ENCODE data around the gene FTSJ1. TPM values are rescaled to one million over a fixed set of nuclear protein-coding genes. Genes with fewer than 3 reads are reported as not detected.

FTSJ1 gene
- total RNA-seq, 1 experiment from 2014 or later = 49.4 TPM

DNA sequence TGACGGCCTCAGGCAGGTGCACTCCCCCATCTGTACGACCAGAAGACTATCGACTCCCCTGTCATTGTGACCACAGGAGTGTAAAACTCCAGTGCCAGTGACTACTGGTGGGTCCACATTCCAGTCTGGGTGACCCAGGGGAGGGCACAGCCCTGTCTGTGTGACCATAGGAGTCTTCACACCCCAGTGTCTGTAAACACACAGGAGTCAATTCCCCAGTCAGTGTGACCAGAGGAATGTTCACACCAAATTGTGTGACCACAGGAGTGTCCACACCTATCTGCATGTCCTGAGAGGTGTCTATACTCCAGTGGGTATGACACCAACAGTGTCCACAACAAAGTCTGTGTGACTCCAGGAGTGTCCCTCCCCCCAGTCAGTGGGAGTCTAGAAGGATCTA lies 12.0 kb downstream of the FTSJ1 start:
- Histone ChIP-seq H2AK5ac (ENCODE audit: insufficient read length, low read length) (no peak overlapping the region), H3K79me2 (ENCODE audit: insufficient read depth, low read length) (no peaks in the 10 kb centered on the region), H2BK5ac (ENCODE audit: insufficient read length, low read length) (no peak overlapping the region), H4K20me1 (ENCODE audit: control insufficient read depth, insufficient read depth, insufficient read length) (no peaks in the 10 kb centered on the region), H3K56ac (ENCODE audit: insufficient read length, low read depth, low read length) (no peak overlapping the region), H3K18ac (ENCODE audit: insufficient read length, low read depth, low read length) (no peak overlapping the region), H3K27me3 (ENCODE audit: insufficient read depth, low read length) (no peaks in the 10 kb centered on the region), H2AFZ (ENCODE audit: low read length) (no peak overlapping the region), H3K14ac (ENCODE audit: insufficient read depth, low read length) (no peak overlapping the region), H3K23ac (ENCODE audit: insufficient read length, low read depth, low read length) (no peak overlapping the region), H3T11ph (ENCODE audit: low read length) (no peak overlapping the region), H4K91ac (ENCODE audit: insufficient read length, low read depth, low read length) (no peak overlapping the region), H4K8ac (replicated peaks; ENCODE audit: insufficient read length, low read depth, low read length) (no peak overlapping the region), H3K9ac (ENCODE audit: extremely low read depth, insufficient read length, low read length) (no peak overlapping the region), H3K23me2 (ENCODE audit: insufficient read length, low read depth, low read length, poor library complexity, severe bottlenecking) (no peaks in the 10 kb centered on the region), H3K4me1 (ENCODE audit: insufficient read depth, low read length) (no peaks in the 10 kb centered on the region), H2BK15ac (ENCODE audit: low read depth, low read length) (no peak overlapping the region), H3K4ac (ENCODE audit: low read depth, low read length) (no peak overlapping the region), H2BK12ac (ENCODE audit: insufficient read length, low read depth, low read length) (no peak overlapping the region), H2BK120ac (ENCODE audit: low read depth, low read length, poor library complexity, severe bottlenecking) (no peak overlapping the region), H3K4me2 (ENCODE audit: insufficient read depth, insufficient read length, low read length) (no peak overlapping the region), H3K9me3 (ENCODE audit: control insufficient read depth, low read depth, low read length) (peaks cover 42% of the 10 kb centered on the region), H3K27ac (ENCODE audit: insufficient read length, low read depth, low read length) (no peak overlapping the region), H3K79me1 (ENCODE audit: insufficient read depth, low read depth, low read length, poor library complexity, severe bottlenecking) (no peaks in the 10 kb centered on the region), H2BK20ac (ENCODE audit: low read depth, low read length, poor library complexity, severe bottlenecking) (no peak overlapping the region), H4K5ac (ENCODE audit: insufficient read length, low read depth, low read length) (no peak overlapping the region)
- H3K27me3 Mint-ChIP-seq (ENCODE audit: low read depth) = peaks cover 3% of the 10 kb centered on the region; the same call in 1 of the 2 replicates
- no peak for TF ChIP-seq CTCF (conservative IDR thresholded peaks at IDR 0.05)
- peaks cover 10 to 26% (median 10%) of the 10 kb centered on the region in 3 experiments for H3K36me3 Mint-ChIP-seq (ENCODE audit: insufficient read depth in 1 of 3, low read depth in 3 of 3)
- no CpG with 5 or more reads among the region's 3 CpGs for WGBS (ENCODE audit: extremely low coverage, insufficient read length, low lambda C conversion rate)
- H3K27ac Mint-ChIP-seq = no peak overlapping the region
- H3K9me3 Mint-ChIP-seq = peaks cover 60 to 62% of the 10 kb centered on the region in 2 experiments
- no peak for DNase-seq
- H3K4me1 Mint-ChIP-seq = no peaks in the 10 kb centered on the region
- no peak overlapping the region for H3K4me3 Mint-ChIP-seq

All from H9 (cell line).